Uterus (tissue), 4 donors: Measurements from ENCODE around the gene QPCTL. TPM values are rescaled to one million over a fixed set of nuclear protein-coding genes. Genes with fewer than 3 reads are reported as not detected.

Experiments used
- DNase-seq, 2 donors: peaks; one replicate each; pipeline ENCODE4 v3.0.0-alpha.2; 2019 to 2020
- H3K27ac ChIP-seq, 2 donors: fragments of 200-600 bp; sonication (generic); 1 replicate in 1 of 2; 2 replicates in 1 of 2; pipeline ENCODE4 v1.5.1; 2016 to 2018
- H3K27me3 ChIP-seq, 2 donors: fragments of 200-600 bp; sonication (generic); one replicate each; pipeline ENCODE4 v1.5.1; 2018 to 2019; ENCODE audit warnings: control low read depth in 1 of 2
- H3K36me3 ChIP-seq, 2 donors: fragments of 200-600 bp; sonication (generic); one replicate each; pipeline ENCODE4 v1.5.1; 2019; ENCODE audit warnings: control low read depth in 1 of 2
- H3K4me1 ChIP-seq, 2 donors: fragments of 200-600 bp; sonication (generic); one replicate each; pipeline ENCODE4 v1.5.1; 2018 to 2019; ENCODE audit warnings: control low read depth in 1 of 2
- H3K4me3 ChIP-seq, 2 donors: fragments of 200-600 bp; sonication (generic); 1 replicate in 1 of 2; 2 replicates in 1 of 2; pipeline ENCODE4 v1.5.1; 2018 to 2019; ENCODE audit warnings: mild to moderate bottlenecking in 1 of 2
- H3K9me3 ChIP-seq, 2 donors: fragments of 200-600 bp; sonication (generic); one replicate each; pipeline ENCODE4 v1.5.1; 2019; ENCODE audit warnings: control low read depth in 1 of 2
- POLR2A ChIP-seq, 2 donors: fragments of 450-650 bp; IDR thresholded peaks; one replicate each; pipeline ENCODE4 v1.6.1; 2016; ENCODE audit warnings: antibody characterized with exemption in 2 of 2, mild to moderate bottlenecking in 1 of 2, moderate library complexity in 1 of 2
- intact Hi-C: fragments of 100-400 bp; cut with DNase I; formaldehyde crosslinking; loops from one replicate; pipeline ENCODE4 v1.15.1; 2023; ENCODE audit warnings: low total_unique reads
- total RNA-seq, 4 donors: library from RNA; depleted of rRNA in 3 of 4; stranded (reverse); fragments of >200 nt in 3 of 4; gene quantifications; one replicate each; pipeline versions ENCODE4 v1.1.0 to v1.2.4, GENCODE V29; 2014 to 2023
- TF ChIP-seq, protein P1 (sequence below), 4 experiments: fragments of 200-600 bp in 2 of 4; fragments of 450-650 bp in 2 of 4; sonication (generic) in 2 of 4; IDR thresholded peaks; one replicate each; pipeline ENCODE4 v1.5.1; 2016 to 2019; ENCODE audit warnings: antibody characterized with exemption in 4 of 4, mild to moderate bottlenecking in 2 of 4, moderate library complexity in 1 of 4
- donor health status: DM: yes; HTN: yes; CAD: no.

QPCTL gene
- total RNA-seq, 4 donors from 2014 or later, result 6.5 to 18.2 (median 9.5) TPM; not detected in 1

DNA sequence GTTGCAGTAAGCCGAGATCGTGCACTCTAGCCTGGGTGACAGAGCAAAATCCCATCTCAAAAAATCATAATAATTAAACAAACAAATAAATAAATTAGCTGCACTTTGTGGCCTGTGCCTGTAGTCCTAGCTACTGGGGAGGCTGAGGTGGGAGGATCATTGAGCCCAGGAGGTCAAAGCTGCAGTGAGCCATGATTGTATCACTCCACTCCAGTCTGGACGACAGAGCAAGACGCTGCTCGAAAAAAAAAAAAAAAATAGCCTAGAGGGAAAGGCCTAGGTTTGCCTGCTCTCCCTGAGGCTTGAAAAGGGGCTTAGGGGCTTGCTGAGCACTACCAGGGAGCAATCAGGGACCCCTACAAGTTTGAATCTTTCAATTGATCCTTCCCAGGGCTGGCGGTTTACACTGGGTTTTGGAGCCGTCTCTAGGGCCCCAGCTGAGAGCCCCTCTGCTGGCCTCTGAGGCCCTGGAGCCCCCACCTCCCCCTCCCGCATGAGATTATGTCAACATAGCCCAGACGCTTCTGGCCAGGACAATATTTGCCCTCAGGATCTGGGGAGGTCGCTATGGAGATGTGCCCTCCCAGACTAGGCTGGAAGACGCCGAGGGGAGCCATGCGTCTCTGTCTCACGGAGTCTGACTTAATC, 34.8 kb upstream of the QPCTL start:
- intact Hi-C loops, result no loop called here
- Histone ChIP-seq H3K4me3 (no peak overlapping the region), H3K27ac (no peak overlapping the region), H3K36me3 (no peaks in the 10 kb centered on the region), H3K9me3 (no peaks in the 10 kb centered on the region), H3K4me1 (no peaks in the 10 kb centered on the region), H3K27me3 (no peaks in the 10 kb centered on the region)
- TF ChIP-seq, protein P1, sequence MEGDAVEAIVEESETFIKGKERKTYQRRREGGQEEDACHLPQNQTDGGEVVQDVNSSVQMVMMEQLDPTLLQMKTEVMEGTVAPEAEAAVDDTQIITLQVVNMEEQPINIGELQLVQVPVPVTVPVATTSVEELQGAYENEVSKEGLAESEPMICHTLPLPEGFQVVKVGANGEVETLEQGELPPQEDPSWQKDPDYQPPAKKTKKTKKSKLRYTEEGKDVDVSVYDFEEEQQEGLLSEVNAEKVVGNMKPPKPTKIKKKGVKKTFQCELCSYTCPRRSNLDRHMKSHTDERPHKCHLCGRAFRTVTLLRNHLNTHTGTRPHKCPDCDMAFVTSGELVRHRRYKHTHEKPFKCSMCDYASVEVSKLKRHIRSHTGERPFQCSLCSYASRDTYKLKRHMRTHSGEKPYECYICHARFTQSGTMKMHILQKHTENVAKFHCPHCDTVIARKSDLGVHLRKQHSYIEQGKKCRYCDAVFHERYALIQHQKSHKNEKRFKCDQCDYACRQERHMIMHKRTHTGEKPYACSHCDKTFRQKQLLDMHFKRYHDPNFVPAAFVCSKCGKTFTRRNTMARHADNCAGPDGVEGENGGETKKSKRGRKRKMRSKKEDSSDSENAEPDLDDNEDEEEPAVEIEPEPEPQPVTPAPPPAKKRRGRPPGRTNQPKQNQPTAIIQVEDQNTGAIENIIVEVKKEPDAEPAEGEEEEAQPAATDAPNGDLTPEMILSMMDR (IDR thresholded peaks at IDR 0.05), result no peak
- no peak for TF ChIP-seq POLR2A (IDR thresholded peaks at IDR 0.05)
- DNase-seq, result no peak

DNA sequence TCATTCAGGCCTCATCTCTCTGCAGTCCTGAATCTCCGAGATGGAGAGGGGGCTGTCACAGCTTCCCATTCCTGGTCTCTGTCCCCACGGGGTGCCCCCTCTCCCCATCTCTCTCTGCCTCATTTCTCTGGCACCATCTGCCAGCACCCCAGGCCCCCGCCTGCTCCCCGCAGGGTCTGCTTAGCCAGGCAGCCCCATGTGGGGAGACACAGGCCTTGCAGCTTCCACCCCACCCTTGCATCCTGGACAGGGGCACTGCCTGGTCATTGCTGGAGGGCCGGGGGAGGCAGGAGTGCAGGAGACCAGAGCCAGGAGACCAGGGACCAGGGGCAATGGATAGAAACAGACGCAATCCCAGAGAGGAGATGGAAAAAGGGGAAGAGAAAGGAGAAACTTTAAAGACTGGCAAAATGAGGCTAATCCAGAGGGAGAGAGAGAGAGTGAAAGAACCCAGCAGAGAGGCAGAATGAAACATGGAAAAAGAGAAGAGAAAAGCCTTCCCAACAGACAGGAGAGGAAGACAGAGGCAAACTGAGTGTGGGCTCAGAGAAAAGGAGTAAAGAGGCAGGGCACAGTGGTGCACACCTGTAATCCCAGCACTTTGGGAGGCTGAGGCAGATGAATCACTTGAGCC, 33.3 kb upstream of the QPCTL start:
- Histone ChIP-seq H3K4me3 (no peak overlapping the region), H3K27ac (no peak overlapping the region), H3K27me3 (no peaks in the 10 kb centered on the region), H3K36me3 (no peaks in the 10 kb centered on the region), H3K9me3 (no peaks in the 10 kb centered on the region), H3K4me1 (no peaks in the 10 kb centered on the region)
- intact Hi-C loops, result no loop called here
- TF ChIP-seq, protein P1 (IDR thresholded peaks at IDR 0.05), result no peak
- no peak for TF ChIP-seq POLR2A (IDR thresholded peaks at IDR 0.05)
- DNase-seq, result no peak

DNA sequence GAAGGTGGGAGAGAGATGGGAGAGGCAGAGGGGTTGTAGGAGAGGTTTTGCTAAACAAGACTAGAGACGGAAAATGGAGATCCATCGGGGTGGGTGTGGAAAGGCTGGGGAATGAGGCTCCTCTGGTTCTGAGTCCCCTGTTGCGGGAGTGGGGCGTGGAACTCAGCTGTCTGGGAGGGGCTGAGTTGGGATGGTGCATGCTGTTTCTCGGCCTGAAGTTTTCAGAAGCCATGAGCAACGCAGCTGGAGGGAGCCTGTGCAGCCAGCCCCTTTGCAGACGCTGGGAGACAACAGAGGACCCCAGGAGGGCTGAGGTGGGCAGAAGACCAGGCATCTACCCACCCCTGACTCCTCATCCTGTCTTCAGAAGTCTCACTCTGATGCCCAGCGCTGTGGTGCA, 31.8 kb upstream of the QPCTL start:
- no peak for DNase-seq
- H3K27ac ChIP-seq, result no peak overlapping the region
- no peaks in the 10 kb centered on the region for H3K27me3 ChIP-seq
- no peak for TF ChIP-seq POLR2A (IDR thresholded peaks at IDR 0.05)
- TF ChIP-seq, protein P1 (IDR thresholded peaks at IDR 0.05), result no peak
- H3K4me3 ChIP-seq, result no peak overlapping the region
- H3K9me3 ChIP-seq, result no peaks in the 10 kb centered on the region
- intact Hi-C loops, result no loop called here
- H3K36me3 ChIP-seq, result no peaks in the 10 kb centered on the region
- no peaks in the 10 kb centered on the region for H3K4me1 ChIP-seq

DNA sequence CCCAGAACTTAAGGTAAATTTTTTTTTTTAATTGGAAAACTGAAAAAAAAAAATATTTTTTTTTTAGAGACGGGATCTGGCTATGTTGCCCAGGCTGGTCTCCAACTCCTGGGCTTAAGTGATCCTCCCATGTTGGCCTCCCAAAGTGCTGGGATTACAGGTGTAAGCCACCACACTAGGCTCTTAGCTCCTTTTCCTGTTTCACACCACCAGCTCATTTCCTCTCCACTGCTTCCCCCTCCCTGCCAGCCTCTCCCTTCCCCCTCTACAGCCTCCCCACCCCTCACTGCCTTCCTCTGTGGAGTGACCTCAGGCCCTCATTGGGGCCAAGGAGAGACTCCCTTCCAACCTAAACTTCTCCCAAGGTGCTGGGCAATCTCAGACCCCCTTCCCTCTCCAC, 28.7 kb upstream of the QPCTL start:
- TF ChIP-seq, protein P1 (IDR thresholded peaks at IDR 0.05), result no peak
- TF ChIP-seq POLR2A (IDR thresholded peaks at IDR 0.05), result no peak
- Histone ChIP-seq H3K36me3 (no peaks in the 10 kb centered on the region), H3K27ac (no peak overlapping the region), H3K9me3 (no peaks in the 10 kb centered on the region), H3K27me3 (peaks cover 7 to 18% of the 10 kb centered on the region in 2 donors), H3K4me1 (peaks cover 0 to 9% of the 10 kb centered on the region in 2 donors), H3K4me3 (no peak overlapping the region)
- no peak for DNase-seq
- intact Hi-C loops, result no loop called here

DNA sequence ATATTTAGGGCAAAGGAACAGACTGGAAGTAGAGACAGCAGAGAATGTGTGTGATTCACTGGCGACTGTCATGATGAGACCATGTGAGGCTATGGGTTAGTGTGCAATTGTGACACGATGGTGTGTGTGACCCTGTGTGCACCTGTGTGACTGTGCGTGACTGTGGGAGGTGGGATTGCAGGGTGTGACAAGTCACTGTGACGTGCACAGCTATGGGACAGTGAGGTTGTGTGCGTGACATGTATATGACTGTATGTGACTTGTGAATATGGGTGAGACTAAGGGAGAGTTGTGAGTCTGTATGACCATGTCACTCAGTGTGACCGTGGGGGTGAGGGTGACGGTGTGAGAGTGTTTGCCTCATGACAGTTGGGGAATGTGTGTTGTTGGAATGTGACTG, 27.9 kb upstream of the QPCTL start:
- Histone ChIP-seq H3K9me3 (no peaks in the 10 kb centered on the region), H3K4me1 (peaks cover 0 to 15% of the 10 kb centered on the region in 2 donors), H3K36me3 (no peaks in the 10 kb centered on the region), H3K27me3 (peaks cover 12 to 25% of the 10 kb centered on the region in 2 donors), H3K4me3 (no peak overlapping the region), H3K27ac (no peak overlapping the region)
- no peak for DNase-seq
- no peak for TF ChIP-seq POLR2A (IDR thresholded peaks at IDR 0.05)
- TF ChIP-seq, protein P1 (IDR thresholded peaks at IDR 0.05), result no peak
- intact Hi-C loops, result no loop called here
